Stimulated activated CD8-positive, alpha-beta memory T cell treated with anti-CD3 and anti-CD28 coated beads, Interleukin-12 subunit alpha, Interleukin-12 subunit beta, amount 100 ng/mL, for 1 hour (primary cell): ENCODE data around the gene GAREM1.

ENCODE experiments used
- DNase-seq: peaks from one replicate; pipeline ENCODE4 v3.0.0-alpha.2; 2020; ENCODE audit warnings: low read depth

GAREM1 gene

DNA sequence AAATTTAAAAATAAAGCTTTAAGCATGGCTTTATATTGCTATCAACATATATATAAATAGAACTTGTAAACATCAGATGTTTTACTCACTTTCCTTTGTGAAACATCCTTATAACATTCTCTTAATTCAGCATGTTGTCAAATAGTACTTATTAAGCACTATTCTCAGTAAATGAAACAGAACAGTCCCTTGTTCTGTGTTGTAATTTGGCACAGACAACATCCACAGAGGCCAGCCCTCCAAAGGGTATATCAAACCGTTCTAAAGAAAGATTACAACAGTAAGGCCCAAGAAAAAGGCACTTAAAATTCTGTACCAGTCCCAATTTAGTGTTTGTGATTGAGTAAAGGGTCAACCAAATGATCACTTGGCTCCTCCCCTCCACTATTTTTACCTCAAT is 46.0 kb downstream of the GAREM1 start:
- no peak for DNase-seq

DNA sequence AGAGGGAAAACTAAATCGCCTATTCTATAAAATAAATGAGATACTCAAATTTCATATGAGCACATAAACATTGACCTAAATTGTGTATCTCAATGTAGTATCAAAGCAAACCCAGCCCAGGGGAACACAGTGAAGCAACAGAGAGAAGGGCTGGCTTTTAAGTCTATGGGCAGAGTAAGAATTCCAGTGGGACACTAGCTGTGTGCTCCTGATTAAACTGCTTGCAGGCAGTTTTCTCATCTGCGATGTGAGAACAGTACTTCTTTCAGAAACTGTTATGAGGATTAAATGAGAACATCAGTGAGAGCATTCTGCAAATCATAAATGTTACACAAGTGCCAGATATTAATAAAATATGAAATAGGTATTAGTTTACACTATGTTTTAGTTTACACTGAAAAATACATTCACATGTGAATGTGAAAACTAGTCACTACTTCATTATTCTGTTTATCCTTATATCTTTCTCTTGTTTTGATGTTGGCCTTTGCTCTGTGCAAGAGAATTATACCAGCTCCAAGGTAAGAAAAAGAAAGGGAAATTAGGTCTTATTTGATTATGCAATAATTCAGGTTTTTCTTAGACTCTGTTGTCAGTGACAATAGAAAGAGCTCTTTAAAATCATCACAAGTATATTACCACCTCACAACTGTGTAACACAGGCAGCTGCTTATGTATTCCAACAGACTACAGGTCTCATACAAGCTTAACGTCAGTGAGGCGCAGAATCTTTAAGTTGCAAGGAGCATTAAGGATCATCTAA is 47.5 kb downstream of the GAREM1 start:
- DNase-seq: no peak

GRCh38 chr18:32422201-32422600 is 48.5 kb downstream of the GAREM1 start:
- no peak for DNase-seq

DNA sequence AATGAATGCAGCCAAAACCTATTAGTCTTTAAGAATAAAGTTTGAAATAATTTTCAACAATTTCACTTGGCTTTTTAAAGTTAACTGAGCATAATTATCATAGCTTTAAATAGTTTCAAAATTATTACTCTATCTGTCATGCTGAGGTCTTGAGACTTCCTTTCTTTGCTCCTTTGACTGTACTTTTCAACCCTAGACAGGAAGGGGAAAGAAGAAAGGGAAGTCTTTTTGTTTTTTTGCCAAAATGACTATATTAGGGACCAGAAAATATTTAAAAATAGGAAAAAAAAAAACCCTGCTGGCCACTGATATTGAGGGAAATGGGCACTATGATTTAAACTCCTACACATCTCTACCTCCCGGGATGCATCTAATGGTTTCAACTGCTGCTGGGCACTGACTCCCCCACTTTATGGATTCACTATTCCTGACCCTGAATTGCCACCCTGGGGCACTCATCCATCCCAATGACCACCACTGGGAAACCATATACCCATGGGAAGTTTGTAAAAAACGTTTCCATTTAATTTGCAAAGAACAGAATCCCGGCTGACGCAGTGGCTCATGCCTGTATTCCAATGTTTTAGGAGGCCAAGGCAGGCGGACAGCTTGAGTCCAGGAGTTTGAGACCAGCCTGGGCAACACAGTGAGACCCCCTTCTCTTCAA is 50.5 kb downstream of the GAREM1 start:
- DNase-seq: no peak

DNA sequence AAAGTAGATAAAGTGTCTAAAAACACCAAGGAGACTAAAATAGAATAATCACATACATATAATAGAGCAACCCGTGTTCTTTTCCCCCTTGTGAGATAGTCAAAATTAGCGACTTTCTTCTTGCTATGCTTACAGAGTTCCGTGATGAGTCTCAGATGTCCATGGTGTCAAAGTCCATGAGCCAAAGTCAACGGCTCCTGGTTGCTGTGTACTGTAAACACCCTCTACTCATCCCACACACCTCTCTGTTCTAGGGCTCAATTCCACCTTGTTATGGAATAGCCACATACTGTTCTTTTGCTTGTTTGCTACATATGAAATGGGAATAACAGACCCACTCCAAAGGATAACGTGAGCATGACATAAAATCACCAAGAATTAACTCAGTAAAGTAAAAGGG is 52.5 kb downstream of the GAREM1 start:
- no peak for DNase-seq

GRCh38 chr18:32405588-32405987 is 65.1 kb downstream of the GAREM1 start:
- DNase-seq: no peak

GRCh38 chr18:32401621-32402020 is 69.1 kb downstream of the GAREM1 start:
- DNase-seq: no peak

DNA sequence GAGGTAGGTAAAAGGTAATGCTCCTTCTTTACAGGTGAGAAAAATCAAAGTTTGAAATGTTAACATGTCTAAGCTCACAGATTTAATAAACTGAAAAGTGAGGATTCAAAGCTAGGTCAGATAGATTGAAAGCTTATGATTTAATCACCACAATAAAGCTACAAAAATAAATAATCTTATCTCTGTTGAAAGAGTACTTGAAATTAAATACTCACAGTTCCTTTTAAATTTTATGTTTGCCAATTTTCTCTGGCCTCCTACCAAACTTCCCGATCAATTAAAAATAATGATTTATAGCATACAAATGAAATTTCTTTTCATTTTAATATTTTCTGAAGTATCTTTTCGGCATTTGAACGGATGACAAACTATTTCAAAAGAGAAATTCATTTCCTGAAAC is 77.3 kb downstream of the GAREM1 start:
- no peak for DNase-seq

DNA sequence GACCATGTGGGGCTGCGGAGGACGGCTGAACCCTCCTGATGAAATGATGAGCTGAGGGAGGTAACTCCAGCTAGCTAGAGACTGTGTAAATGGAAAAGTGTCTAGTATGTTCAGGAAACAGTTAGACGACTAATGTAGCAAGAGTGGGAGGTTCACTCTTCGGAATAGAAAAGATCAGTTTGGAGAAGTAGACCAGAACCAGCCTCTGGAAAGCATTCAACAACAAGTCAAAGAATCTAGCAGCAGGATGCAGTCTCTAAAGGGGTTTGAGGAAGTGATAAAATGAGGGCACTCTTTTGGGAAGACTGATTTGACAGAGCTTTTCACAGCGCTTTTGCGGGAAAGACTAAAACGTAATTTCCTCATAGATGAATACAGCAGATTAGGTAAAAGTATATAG is 79.6 kb downstream of the GAREM1 start:
- no peak for DNase-seq

- no peak for DNase-seq
These were observed 80.8 kb downstream of the GAREM1 start for GRCh38 chr18:32389858-32390257.

DNA sequence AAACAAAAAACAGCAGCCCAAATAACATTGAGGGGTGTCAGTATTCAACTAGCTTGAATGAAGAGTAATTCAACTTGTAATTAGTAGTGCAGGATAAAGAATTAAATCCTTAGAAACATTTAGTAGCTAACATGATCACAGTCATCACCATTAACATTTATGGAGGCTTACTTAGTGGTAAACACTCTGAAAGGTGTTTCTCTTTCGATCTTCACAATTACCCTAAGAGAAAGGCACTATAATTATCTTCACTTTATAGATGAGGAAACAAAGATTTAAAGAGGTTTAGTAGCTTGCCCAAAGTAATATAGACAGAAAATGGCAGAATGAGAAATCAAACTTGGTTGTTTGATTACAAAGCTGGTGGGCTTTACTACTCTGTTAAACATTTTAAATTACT is 81.5 kb downstream of the GAREM1 start:
- no peak for DNase-seq

DNA sequence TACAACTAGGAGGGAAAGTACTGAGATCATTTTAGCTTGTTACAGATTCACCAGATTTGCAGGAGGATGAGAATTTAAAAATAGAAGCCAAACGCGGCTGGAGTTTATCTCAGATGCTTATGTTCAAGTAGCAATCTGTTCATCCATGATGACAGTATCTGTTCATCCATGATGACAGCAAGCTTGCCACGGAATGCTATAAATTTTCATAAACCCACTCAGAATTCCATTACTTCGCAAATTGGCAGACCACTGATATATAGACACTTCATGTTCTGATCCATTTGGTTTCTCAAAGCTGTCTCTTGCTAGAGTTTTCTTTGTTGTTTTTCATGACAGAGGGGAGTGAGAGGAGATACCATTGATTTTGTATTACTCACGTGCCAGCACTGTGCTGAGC is 84.2 kb downstream of the GAREM1 start:
- DNase-seq: no peak

DNA sequence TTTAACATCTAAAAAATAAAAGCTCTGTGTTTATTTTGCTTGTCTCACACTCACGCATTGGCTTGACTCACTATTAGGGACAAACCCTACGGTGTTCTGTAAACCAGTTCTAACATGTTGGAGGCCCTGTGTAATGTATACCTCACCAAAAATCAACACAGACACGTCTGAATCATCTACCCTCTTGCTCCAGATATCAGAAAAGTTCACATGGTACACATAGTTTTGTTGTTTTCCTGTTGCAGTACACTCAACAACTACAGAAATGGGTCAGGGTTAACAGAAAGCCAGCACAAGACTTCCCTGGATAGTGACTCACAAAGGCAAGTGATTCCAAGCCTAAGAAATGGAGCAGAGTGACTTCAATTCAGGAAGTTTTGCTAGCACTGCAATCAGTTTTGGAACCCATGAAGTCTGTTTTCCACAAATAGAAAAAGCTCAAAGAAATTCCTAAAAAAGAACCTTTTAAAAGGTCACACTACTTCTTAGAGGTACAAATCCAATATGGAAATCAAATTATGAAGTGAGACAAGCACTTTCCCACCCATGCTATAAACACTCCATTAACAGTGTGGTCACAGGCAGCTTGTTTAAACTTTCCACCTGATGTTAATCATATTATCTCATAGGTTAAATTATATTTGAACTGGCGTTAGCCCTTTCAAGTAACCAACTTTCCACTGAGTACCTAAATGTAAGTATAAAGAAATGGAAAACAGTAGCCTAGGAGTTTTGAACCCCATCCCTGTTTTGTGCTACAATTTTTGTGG is 87.4 kb downstream of the GAREM1 start:
- DNase-seq: no peak

DNA sequence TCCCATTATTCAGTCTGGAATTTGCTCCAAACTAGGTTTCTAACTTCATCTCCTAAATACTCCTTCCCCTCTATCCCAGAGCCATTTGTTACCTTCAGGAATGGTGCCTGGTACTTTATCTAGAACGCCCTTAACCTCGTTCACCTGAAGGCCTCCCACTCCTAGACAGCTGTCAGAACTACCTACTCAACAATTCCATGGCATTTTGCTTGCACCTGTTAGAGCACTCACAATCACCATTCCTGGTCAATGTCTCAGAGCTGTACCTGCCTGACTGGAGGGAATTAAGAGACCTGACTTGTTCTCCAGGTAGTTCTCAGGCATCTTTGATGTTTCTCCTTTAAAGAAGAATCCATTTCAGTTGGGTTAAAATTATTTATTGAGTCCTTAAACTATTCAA is 88.9 kb downstream of the GAREM1 start:
- no peak for DNase-seq

DNA sequence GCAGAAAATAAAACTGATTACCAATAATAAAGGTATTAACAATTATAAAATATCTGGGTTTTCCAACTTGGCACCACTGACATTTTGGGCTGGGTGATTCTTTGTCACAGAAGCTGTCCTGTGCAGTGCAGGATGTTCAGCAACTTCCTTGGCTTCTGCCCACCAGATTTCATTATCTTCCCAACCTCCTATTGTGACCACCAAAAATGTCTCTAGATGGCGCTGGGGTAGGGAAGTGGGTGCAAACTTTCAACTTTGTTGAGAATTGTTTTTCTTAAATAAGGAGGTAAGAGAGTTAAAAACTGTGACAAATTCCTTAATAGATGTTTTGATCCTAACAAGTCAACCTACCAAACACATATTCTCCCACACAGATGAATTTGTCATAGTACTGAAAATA is 90.1 kb downstream of the GAREM1 start:
- DNase-seq: no peak

- no peak for DNase-seq
These were observed 90.8 kb downstream of the GAREM1 start for GRCh38 chr18:32379891-32380290.

DNA sequence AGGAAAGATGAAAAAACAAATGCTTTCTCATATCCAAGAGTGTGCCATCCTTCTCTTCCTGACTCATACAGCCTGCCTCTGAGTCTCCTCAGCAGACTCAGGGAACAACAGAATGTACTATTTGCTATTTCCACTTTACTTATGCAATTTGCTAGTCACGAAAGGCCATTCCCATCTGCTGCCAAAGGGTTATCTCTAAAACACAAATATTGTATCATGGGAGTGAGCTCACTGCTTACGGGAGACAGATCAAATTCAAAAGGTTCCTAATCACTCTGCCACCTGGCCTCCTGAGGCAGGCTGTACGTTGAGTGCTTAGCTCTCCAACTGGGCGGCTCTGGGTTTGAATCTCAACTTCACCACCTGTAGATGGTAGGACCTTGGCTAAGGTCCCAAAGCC is 92.0 kb downstream of the GAREM1 start:
- no peak for DNase-seq

GRCh38 chr18:32373995-32374394 is 96.7 kb downstream of the GAREM1 start:
- no peak for DNase-seq

DNA sequence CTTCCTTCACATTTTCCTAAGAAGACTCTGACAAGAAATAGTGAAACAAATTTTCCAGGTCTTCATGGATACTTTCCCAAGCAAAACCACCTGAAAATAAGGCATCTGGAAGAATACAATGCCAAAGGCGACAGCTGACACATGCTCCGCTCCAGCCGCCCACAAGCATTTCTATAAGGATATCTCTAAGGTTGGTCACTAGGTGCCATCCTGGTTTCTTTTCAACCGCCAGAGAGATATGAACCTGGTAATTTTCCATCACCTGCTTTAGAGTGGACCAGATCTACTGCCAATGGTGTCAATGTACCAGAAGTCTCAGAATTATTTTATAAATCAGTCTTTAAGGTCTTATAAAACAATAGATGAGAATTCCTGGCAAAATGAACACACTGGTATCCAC is 97.2 kb downstream of the GAREM1 start:
- DNase-seq: no peak

GRCh38 chr18:32372381-32373061 is 98.2 kb downstream of the GAREM1 start:
- no peak for DNase-seq

DNA sequence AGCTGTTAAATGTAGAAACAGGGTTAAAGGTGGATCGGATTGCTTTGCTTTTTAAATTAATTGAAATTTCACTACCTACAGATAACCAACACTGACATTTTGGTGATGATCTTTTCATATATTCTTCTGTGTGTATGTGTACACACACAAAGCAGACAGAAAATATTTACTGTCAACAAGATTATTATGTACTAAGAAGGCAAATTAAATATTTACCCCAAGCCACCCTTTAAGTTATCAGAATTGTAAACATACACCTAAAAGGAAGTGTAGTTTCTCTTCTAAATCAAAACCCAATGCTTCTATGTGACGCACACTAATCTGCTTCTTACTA is 98.7 kb downstream of the GAREM1 start:
- no peak for DNase-seq

DNA sequence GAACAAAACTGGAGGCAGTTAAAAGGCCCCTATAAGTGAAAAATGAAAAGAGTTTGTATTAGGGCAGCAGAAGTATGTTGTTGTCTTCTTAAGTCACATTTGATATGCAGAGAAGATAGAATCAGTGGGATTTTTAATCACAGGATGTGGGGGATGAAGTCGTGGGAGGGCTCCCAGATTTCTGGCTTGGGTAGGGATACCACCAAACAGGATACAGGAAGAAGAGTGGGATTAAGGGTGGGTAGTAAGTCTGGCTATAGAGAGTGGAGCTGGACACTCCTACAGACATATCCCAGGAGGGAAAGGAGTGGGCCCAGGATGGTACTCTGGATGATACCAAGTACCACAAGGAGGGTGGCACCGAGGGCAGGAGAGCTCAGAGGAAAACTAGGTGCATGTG is 99.3 kb downstream of the GAREM1 start:
- no peak for DNase-seq

GRCh38 chr18:32368991-32369390 is 101.7 kb downstream of the GAREM1 start:
- DNase-seq: no peak
